GM21737 (cell line): ENCODE data around the gene GGT6.

ENCODE experiments used
- ATAC-seq: cut with Tn5 transposase; IDR thresholded peaks from one replicate; pipeline ENCODE4 v1.9.1; 2021; ENCODE audit warnings: mild to moderate bottlenecking, moderate library complexity; ENCODE audit not compliant: unreplicated experiment

Gene GGT6

GRCh38 chr17:4527566-4528125, 32.7 kb downstream of the GGT6 start:
- ATAC-seq: no peak

- ATAC-seq: no peak
Observed at GRCh38 chr17:4527134-4527533, 33.2 kb downstream of the GGT6 start.

- no peak for ATAC-seq
Observed at GRCh38 chr17:4525691-4526397, 34.5 kb downstream of the GGT6 start.

- ATAC-seq: no peak
Observed at GRCh38 chr17:4523946-4524345, 36.4 kb downstream of the GGT6 start.

- ATAC-seq: no peak
Observed at GRCh38 chr17:4522661-4523060, 37.7 kb downstream of the GGT6 start.

GRCh38 chr17:4520894-4521600, 39.3 kb downstream of the GGT6 start:
- ATAC-seq: no peak

GRCh38 chr17:4520060-4520893, 40.1 kb downstream of the GGT6 start:
- no peak for ATAC-seq

- ATAC-seq: no peak
Observed at GRCh38 chr17:4519361-4519788, 41.0 kb downstream of the GGT6 start.

GRCh38 chr17:4518901-4519300, 41.5 kb downstream of the GGT6 start:
- ATAC-seq: no peak

GRCh38 chr17:4516735-4517134, 43.6 kb downstream of the GGT6 start:
- no peak for ATAC-seq

- no peak for ATAC-seq
Observed at GRCh38 chr17:4515501-4515900, 44.9 kb downstream of the GGT6 start.

GRCh38 chr17:4514779-4515178, 45.6 kb downstream of the GGT6 start:
- ATAC-seq: no peak

GRCh38 chr17:4514206-4514605, 46.2 kb downstream of the GGT6 start:
- no peak for ATAC-seq

GRCh38 chr17:4513113-4514032, 47.0 kb downstream of the GGT6 start:
- ATAC-seq: no peak

GRCh38 chr17:4512156-4513112, 47.9 kb downstream of the GGT6 start:
- no peak for ATAC-seq

GRCh38 chr17:4511199-4511932, 49.0 kb downstream of the GGT6 start:
- ATAC-seq: no peak

GRCh38 chr17:4510618-4510941, 49.8 kb downstream of the GGT6 start:
- ATAC-seq: no peak

GRCh38 chr17:4509923-4510617, 50.3 kb downstream of the GGT6 start:
- ATAC-seq: no peak
